HG02763 (cell line): ENCODE results near the gene KLF16.
A peak's percentile ranks its signal among the peaks of the same experiment; 100 is the strongest.
"Not testable (repeated sequence)": the region's sequence is repeated elsewhere in the genome, so short reads cannot be mapped to it uniquely, and the experiment has no call there.

Experiments used
- ATAC-seq: cut with Tn5 transposase; IDR thresholded peaks from one replicate; pipeline ENCODE4 v1.9.1; 2021; ENCODE audit warnings: mild to moderate bottlenecking, moderate library complexity; ENCODE audit not compliant: unreplicated experiment

KLF16 gene

GRCh38 chr19:1884719-1885334, 21.4 kb upstream of the KLF16 start:
- ATAC-seq, result no peak

GRCh38 chr19:1884291-1884718, 20.9 kb upstream of the KLF16 start:
- ATAC-seq, result no peak

- no peak for ATAC-seq
Measured at GRCh38 chr19:1883784-1884183, 20.4 kb upstream of the KLF16 start.

GRCh38 chr19:1882786-1883692, 19.7 kb upstream of the KLF16 start:
- ATAC-seq, result no peak

GRCh38 chr19:1882089-1882785, 18.9 kb upstream of the KLF16 start:
- no peak for ATAC-seq

GRCh38 chr19:1881393-1882088, 18.2 kb upstream of the KLF16 start:
- not testable (repeated sequence) for ATAC-seq

GRCh38 chr19:1880611-1881392, 17.4 kb upstream of the KLF16 start:
- no peak for ATAC-seq

- ATAC-seq, result not testable (repeated sequence)
Measured at GRCh38 chr19:1879982-1880381, 16.6 kb upstream of the KLF16 start.

- ATAC-seq, result not testable (repeated sequence)
Measured at GRCh38 chr19:1878583-1878982, 15.2 kb upstream of the KLF16 start.

GRCh38 chr19:1877280-1877660, 13.9 kb upstream of the KLF16 start:
- ATAC-seq, result not testable (repeated sequence)

- peak; percentile 14 for ATAC-seq
Measured at GRCh38 chr19:1876496-1877279, 13.3 kb upstream of the KLF16 start.

- peak; percentile 89 for ATAC-seq
Measured at GRCh38 chr19:1875646-1876495, 12.5 kb upstream of the KLF16 start.

GRCh38 chr19:1875265-1875645, 11.9 kb upstream of the KLF16 start:
- not testable (repeated sequence) for ATAC-seq

- no peak for ATAC-seq
Measured at GRCh38 chr19:1874554-1875185, 11.3 kb upstream of the KLF16 start.

GRCh38 chr19:1873524-1874473, 10.4 kb upstream of the KLF16 start:
- ATAC-seq, result no peak

GRCh38 chr19:1872807-1873523, 9.6 kb upstream of the KLF16 start:
- no peak for ATAC-seq
